Measurements from ENCODE around the gene PON3. TPM values are rescaled to one million over a fixed set of nuclear protein-coding genes. Genes with fewer than 3 reads are reported as not detected.

The PON3 gene
- total and polyA plus RNA-seq, 2 experiments from 2014 or later, result 1.4 to 1.6 TPM

- no peak for TF ChIP-seq ZNF462 (CRISPR knock-in tag; IDR thresholded peaks at IDR 0.05)
- no peak for TF ChIP-seq EZH2 (IDR thresholded peaks at IDR 0.05; ENCODE audit: low read depth, unreplicated experiment)
- no peak for TF ChIP-seq REST (IDR thresholded peaks at IDR 0.05; ENCODE audit: unreplicated experiment)
- no peak for TF ChIP-seq ZNF331 (CRISPR knock-in tag; IDR thresholded peaks at IDR 0.05; ENCODE audit: low read depth)
- no peak for TF ChIP-seq EZH2phosphoT487 (IDR thresholded peaks at IDR 0.05; ENCODE audit: unreplicated experiment)
- no peak for TF ChIP-seq NANOG (IDR thresholded peaks at IDR 0.05; ENCODE audit: borderline replicate concordance)
Measured at GRCh38 chr7:95322396-95322795, 73.8 kb downstream of the PON3 start (continued).
